Left forelimb (tissue), 1 donor: ENCODE data around the gene ZSCAN20.

Experiments used
- DNase-seq: peaks from one replicate; pipeline ENCODE4 v3.0.0-alpha.2; 2018; ENCODE audit warnings: low spot score

Gene ZSCAN20

GRCh38 chr1:33443705-33444180 is 28.7 kb upstream of the ZSCAN20 start:
- no peak for DNase-seq

DNA sequence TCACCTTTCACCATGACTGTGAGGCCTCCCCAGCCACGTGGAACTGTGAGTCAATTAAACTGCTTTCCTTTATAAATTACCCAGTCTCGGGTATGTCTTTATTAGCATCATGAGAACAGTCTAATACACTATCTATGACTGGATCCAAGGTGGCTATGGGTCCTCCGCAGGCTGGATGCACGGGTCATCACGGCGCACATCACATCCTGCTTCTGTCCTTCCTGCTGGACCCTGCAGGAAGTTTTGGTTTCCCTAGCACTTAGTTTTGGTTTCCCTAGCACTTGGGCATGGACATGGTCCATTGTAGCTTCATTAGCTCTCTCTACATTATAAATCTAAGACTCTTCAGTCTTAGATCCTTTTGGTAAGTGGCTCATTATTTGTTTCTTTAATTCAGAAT is 27.3 kb upstream of the ZSCAN20 start:
- DNase-seq, result no peak

- no peak for DNase-seq
Observed at GRCh38 chr1:33446590-33446989, 25.9 kb upstream of the ZSCAN20 start.

DNA sequence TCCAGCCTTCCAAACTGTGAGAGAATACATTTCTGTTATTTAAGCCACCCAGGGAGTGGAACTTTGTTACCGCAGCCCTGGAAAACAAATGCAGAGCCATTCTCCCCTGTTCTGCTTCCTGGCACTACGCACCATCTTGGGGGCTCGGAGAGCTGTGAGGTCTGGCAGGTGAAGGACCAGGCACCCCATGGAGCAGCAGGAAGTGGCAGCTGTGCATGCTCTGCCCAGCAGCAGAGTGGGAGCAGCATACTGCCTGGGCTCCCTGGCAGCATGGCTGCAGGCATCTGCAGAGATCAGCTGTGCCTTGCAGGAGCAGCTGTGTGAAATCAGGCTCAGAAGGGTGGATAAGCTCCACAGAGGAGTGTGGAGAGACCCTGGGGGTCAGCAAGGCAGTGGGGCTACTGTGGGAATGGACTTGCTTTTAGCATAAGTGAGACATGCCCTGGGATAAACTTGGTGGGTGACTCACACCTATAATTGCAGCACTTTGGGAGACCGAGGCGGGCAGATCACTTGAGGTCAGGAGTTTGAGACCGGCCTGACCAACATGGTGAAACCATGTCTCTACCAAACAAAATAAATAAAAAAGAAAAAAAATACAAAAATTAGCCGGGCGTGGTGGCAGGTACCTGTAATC is 17.7 kb upstream of the ZSCAN20 start:
- no peak for DNase-seq

DNA sequence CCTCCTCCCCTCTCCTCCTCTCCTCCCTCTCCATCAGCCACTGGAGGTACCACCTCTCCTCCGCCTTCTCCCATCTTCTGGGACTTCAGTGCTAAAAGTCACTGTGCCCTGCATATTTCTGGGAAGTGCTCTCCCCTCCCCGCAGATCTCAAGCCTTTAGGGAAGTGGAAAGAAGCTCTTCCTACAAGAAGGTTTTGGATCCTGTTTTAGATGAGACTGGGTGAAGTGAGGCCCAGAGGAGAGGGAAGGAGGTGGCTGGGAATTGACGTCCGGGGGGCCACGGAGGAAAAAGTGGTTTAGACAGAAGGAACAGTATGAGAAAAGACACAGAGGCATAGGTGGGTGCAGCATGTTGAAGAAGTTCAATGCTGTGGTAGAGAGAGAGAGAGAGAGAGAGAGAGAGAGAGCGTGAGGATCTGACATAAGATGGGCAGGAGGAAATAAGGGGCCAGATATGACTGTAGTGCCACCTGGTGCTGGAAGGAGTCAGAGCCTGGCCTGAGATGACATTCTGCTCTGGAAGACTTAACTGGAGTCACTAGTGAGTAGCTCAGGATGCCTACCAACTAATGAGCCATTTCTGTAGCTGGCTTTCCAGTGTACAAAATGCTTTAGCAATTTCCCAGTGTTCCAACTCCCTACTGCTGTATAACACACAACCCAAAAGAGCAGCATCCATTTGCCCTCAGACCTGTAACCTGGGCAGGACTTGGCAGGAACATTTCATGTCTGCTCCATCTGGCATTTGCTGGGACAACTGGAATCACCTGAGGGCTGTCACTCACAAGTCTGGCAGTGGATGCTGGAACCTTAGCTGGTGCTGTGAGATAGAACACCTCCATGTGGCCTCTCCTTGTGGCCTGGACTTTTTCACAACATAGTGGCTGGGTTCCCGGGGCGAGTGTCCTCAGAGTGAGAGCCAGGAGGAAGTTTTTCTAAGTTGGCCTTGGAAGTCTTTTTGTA is 16.6 kb upstream of the ZSCAN20 start:
- no peak for DNase-seq

DNA sequence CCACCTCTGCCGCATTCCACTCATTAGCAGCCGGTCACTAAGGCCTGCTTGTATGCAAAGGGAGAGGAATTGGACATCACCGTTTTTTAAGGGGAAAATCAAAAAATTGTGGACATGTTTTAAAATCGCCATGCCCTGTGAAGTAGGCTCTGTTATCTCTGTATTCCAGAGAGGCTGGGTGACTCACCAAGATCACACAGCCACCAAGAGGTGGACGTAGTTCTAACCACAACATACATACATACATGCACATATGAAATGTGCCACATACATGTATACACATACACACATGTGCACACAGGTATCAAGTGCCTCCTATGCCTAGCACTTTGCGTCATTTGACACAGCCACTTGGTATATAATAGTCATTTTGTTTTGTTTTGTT is 16.0 kb upstream of the ZSCAN20 start:
- DNase-seq, result no peak

DNA sequence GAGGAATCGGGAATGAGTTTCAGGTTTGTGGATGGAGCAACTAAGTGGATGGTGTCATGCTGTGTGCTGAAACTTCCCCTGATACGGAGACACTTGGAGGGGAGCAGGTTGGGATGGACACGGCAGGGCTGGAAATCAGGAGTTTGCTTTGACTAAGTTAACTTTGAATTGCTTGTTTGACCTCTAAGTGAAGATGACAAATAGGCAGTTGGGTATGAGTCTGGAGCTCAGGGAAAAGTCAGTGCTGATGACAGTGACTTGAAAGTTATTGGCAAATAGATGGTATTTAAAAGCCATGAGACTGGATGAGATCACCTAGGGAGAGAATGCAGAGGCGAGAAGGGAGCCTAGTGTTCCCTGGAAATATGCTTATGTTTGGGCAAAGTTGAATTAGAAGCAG is 12.8 kb upstream of the ZSCAN20 start:
- no peak for DNase-seq

- no peak for DNase-seq
Observed at GRCh38 chr1:33460144-33460543, 12.3 kb upstream of the ZSCAN20 start.

DNA sequence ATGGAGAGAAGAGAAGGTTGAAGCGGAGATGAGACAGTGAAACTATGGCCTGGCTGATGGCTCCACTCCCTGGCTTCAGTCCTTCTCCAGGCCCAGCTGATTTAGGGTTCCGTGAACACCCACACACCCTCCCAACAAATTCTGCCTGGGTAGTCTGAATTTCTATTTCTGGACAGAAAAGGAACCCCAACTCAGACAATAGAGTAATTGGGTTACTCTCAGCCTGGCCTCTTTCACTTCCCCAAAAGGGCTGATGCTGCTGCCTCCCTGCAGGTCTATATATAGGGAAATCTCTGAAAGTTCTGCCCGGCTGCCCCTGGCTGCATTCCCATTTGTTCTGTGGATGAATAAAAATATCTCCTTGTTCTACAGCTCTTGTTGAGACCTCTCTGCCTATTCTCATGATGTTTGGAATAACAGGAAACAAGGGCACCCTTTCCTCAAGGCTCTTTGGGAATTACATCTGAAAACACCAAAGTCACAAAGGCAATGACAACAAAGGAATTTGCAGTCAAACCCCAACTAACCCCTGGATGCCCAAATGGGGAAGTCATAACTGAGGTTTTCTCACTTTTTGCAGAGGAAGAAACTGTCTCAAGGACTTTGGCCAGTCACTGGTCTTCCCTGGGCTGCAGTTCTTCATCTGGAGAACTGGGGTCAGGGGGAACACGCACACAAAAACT is 11.4 kb upstream of the ZSCAN20 start:
- no peak for DNase-seq

GRCh38 chr1:33462405-33463164 is 9.9 kb upstream of the ZSCAN20 start:
- DNase-seq, result no peak

DNA sequence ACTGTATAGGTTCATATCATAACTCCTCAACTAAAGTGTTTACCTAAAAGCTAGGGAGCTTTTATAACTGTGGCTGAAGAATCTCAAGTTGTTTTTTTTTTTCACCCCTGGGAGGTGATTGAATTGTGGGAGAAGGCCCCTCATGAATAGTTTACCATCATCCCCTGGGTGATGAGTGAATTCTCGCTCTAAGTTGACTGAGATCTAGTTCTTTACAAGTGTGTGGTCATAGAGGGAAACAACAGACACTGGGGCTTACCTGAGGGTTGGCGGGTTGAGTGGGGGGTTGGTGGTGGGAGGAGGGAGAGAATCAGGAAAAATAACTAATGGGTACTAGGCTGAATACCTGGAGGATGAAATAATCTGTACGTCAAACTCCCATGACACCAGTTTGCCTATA is 7.9 kb upstream of the ZSCAN20 start:
- DNase-seq, result no peak

DNA sequence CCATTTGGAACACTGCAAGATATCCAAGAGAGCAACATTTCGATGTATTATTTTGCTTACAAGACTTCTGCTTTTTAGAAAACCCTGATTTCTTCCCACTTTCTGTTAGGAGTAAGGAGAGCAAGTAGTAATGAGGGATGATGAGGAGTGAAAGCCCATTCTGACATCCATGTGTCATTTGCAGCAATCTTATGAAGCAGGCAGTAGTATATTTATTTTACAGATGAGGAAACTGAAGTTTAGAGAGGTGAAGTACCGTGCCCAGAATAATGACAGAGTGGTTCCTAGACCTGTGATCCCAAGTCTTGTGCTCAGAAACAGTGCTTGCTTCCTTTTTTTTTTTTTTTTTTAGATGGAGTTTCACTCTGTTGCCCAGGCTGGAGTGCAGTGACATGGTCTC is 7.1 kb upstream of the ZSCAN20 start:
- no peak for DNase-seq

- no peak for DNase-seq
Observed at GRCh38 chr1:33466159-33466558, 6.3 kb upstream of the ZSCAN20 start.

GRCh38 chr1:33468011-33468410 is 4.4 kb upstream of the ZSCAN20 start:
- no peak for DNase-seq

DNA sequence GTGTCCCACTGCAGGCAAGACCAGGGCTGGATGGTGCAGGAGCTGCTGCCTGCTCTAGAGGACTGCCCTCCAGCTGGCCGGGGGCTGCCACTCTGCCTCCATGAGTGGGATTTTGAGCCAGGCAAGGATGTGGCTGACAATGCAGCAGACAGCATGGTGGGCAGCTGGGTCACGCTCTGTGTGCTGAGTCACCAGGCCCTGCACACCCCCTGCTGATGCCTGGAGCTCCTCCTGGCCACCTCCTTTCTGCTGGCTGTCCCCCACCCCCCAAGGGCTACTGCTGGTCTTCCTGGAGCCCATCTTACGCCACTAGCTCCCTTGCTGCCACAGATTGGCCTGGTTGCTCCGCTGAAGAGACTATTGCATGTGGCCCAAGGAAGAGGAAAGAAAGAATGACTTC is 3.9 kb upstream of the ZSCAN20 start:
- DNase-seq, result no peak

DNA sequence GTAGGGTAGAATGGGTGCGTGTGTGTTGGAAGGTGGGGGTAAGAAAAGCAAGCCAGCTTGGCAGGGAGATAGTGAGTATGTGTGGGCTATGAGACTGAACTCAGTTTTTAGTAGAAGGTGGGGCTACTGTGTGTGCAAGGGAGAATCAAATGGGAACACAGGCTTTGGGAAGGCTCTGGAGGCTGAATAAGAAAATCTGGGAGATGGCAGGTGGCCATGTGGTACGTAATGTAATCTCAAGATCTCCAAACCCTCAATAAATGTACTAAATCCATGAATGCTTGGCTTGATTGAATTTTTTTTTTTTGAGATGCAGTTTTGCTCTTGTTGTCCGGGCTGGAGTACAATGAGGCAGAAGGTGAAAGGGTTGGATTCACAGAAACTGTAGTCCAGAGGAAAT is 3.5 kb upstream of the ZSCAN20 start:
- no peak for DNase-seq

DNA sequence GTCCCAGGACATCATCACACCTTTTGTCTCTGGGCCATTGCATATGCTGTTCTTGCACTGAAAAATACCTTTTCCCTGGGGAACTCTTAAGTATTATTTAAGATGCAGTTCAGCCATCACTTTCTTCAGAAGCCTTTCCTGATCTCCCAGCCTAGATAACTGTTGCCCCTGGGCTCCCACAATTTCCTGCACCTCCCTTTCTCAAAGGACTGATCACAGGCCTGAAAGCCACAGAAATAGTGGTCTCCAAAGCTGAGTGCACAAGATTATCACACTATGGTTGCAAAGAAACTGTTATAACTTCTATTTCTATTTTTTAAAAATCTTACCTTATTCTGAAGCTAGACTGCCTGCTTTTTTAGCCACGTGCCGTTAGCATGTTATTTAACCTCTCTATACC is 2.8 kb upstream of the ZSCAN20 start:
- no peak for DNase-seq

- peak; percentile 77 for DNase-seq
Observed at GRCh38 chr1:33470495-33471012, 1.9 kb upstream of the ZSCAN20 start.

DNA sequence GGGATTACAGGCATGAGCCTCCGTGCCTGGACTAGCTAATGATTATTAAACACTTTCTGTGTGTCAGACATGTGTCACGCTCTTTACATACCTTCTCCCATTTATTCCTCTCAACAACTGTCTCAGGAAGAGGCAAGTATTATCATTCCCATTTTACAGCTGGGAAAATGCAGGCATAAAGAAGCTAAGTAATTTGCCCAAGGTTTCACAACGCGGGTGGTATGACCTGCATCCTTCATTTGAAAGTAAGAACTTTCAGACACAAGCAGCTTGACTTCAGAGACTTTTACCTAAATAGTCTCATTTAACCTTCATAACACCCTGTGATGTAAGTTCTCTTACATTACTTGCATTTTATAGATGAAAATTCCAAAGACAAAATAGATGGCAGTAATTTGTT is 1.0 kb upstream of the ZSCAN20 start:
- no peak for DNase-seq

GRCh38 chr1:33473900-33474299 is 1.5 kb downstream of the ZSCAN20 start:
- no peak for DNase-seq

- no peak for DNase-seq
Observed at GRCh38 chr1:33477451-33477850, 5.0 kb downstream of the ZSCAN20 start.

DNA sequence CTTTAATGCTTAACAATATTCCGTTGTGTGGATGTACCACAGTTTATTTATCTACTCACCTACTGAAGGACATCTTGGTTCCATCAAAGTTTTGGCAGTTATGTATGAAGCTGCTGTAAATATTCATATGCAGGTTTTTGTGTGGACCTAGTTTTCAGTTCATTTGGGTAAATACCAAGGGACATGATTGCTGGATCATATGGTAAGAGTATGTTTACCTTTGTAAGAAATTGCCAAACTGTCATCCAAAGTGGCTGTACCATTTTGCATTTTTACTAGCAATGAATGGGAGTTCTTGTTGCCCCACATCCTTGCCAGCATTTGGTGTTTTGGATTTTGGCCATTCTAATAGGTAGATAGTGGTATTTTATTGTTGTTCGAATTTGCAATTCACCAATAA is 10.0 kb downstream of the ZSCAN20 start:
- DNase-seq, result no peak
